Subcutaneous adipose tissue (tissue), 4 donors: ENCODE data around the gene HOXB13. TPM values are rescaled to one million over a fixed set of nuclear protein-coding genes. Genes with fewer than 3 reads are reported as not detected.

Experiments used
- total RNA-seq, 4 donors: library from RNA; depleted of rRNA; stranded (reverse); fragments of >200 nt; gene quantifications; one replicate each; pipeline ENCODE4 v1.1.0, GENCODE V29; 2016
- TF ChIP-seq, protein P1 (sequence below): fragments of 450-650 bp; IDR thresholded peaks from one replicate; pipeline ENCODE4 v1.5.1; 2016; ENCODE audit warnings: low read depth, mild to moderate bottlenecking, control low read depth, antibody characterized with exemption, moderate library complexity

HOXB13 gene
- total RNA-seq, 4 donors from 2014 or later, result 0.44 to 0.85 (median 0.62) TPM

DNA sequence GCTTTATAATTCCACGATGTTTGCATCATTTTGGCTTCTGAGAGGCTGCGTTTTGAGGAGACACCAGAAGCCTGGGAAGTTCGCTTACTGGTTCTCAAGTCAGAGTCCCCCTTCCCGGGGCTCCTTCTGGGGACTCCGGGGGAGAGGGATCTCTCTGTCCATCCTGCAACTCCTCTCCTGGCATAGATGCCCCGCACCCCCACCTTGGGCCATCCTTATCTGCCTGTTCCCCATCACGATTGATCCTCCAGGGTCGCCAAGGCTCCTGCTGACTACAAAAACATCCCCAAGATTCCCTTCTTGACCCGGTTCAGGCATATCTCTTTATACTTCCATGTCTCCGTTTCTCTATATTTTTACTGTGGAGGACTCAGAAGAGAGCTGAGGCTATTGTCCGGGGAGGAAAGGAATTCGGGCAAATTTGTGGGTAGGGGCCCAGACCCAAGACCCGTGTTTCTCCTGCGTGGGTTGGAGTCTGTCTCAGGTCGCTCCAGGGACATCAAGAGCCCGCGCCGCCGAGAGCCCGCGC is 18.4 kb upstream of the HOXB13 start:
- TF ChIP-seq, protein P1, sequence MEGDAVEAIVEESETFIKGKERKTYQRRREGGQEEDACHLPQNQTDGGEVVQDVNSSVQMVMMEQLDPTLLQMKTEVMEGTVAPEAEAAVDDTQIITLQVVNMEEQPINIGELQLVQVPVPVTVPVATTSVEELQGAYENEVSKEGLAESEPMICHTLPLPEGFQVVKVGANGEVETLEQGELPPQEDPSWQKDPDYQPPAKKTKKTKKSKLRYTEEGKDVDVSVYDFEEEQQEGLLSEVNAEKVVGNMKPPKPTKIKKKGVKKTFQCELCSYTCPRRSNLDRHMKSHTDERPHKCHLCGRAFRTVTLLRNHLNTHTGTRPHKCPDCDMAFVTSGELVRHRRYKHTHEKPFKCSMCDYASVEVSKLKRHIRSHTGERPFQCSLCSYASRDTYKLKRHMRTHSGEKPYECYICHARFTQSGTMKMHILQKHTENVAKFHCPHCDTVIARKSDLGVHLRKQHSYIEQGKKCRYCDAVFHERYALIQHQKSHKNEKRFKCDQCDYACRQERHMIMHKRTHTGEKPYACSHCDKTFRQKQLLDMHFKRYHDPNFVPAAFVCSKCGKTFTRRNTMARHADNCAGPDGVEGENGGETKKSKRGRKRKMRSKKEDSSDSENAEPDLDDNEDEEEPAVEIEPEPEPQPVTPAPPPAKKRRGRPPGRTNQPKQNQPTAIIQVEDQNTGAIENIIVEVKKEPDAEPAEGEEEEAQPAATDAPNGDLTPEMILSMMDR, result no peak

DNA sequence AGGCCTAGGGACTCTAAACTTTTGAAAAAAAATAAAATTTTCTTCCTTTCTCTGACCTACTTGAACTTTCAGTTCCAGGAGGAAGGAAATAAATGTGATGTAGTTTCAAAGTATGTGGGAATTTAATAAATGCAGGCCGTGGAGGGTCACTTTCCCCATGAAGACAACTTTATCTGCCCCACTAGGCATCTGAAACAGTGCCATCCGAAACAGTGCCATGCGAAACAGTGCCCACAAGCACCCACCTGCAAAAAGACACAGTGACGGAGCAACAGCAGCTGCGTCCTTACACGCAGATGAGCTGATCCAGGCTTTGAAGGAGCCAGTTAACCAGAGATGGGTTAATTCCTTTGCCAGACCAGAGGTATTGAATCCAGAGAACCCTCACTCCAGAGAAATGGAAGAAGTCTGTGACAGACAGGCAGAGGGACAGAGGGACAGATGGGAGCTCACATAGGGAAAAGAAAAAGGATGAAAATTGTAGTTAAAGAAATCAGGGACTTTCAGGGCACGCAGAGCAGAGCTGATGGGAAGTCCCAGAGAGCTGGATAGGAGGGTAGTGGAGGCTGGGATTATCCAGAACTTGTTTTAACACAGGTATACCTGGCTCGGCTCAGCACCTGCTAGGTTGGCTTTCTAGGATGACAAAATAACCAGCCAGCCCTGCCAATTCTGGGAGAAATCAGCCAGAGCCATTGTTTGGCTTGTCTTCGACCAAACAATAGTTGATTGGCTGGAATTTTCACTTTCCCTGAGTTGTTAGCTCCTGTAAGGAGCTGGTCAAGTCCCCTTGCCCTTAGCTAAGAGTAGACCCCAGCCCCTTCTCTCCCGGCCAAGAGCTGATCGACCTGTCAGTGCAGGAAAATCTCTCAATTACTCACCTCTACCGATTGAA is 17.1 kb upstream of the HOXB13 start:
- TF ChIP-seq, protein P1, result no peak

DNA sequence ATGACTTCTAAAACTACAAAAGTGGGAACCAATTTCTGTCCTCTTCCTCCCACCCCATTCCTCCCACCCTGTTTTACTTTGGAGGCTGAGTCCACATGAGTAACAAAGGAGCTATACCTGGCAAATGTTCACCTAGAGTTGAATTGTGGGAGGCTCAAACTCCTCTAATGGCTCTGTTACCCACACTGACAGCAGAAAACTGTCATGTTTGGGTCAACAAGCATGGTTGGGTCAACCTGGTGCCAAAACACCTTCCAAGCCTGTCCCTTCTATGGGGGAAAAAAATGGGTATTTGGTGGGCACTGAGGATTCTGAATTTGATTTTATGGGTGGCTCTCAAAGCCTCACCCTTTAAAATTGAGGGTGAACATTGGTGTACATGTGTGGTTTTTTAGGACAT is 12.0 kb upstream of the HOXB13 start:
- TF ChIP-seq, protein P1, result no peak

DNA sequence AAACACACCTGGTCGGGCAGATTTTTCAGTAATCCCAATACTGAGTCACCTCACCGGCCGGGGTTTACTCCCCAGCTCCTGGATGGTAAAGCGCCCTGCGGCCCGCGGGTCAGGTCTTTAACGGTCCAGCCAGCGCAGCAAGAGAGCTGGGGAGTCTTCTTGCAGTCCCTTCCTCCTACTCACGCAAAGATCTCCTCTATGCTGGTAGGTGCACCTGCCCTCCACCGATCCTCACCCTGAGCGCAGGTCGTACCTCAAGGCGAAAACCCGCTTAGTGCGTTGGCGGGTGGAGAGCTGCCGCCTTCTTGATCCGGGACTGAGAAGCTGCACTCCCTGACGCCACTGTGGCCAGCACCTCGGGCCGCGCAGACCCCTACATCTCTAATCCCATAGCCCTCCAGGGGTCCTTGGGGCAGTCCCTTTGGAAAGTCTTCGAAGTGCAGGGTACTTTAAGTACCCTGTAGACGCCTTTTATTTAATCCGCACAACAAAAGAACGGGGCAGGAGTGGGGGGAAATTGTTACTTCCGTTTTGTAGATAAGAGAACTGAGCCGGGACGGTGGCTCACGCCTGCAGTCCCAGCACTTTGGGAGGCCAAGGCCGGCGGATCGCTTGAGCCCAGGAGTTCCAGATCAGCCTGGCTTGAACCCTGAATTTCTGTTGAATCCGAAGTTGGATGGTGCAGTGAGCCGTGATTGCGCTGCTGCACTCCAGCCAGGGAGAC is 10.4 kb upstream of the HOXB13 start:
- TF ChIP-seq, protein P1, result no peak

DNA sequence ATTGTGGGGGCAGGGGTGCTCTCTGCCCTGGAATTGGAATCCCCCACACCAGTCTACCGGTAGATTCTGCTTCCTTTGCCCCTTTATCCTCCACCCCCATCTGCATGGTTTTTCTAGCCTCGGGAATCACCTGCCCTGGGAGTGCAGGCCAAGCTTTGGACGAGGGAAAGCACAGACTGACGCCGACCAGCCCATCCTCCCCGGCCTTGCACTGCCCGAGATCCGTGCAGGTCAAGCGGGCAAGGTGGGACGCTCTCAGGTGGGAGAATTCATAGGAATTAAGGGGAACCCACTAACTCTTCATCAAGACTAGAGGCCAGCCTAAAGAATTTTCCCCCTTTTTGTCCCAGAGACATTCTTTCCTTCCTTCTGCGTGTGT is 9.9 kb upstream of the HOXB13 start:
- TF ChIP-seq, protein P1, result no peak

DNA sequence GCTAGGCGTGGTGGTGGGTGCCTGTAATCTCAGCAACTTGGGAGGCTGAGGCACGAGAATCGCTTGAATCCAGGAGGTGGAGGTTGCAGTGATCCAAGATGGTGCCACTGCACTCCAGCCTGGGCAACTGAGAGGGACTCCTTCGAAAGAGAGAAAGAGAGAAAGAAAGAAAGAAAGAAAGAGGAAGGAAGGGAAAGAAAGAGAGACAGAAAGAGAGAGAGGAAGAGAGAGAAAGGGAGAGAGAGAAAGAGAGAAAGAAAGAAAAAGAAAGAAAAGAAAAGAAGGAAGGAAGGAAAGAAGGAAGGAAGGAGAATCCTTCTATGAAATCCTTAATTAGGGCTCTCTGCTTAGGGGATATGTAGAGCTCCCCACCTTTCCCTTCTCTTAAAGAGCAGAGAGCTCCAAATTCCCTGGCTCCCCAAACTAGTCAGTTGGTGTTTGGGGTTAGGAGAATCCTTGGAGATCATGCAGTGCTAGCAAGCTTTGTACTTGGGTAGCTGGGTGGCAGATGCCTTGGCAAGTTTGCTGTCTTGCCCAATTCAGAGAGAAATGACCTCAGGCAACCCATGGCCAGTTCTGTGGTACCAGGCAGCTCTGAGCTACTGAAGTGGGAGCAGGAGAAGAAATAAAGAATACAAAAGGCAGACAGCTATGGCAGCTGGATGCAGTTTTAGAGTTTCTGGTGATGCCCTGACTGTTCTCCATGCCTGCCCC is 8.9 kb upstream of the HOXB13 start:
- TF ChIP-seq, protein P1, result no peak

DNA sequence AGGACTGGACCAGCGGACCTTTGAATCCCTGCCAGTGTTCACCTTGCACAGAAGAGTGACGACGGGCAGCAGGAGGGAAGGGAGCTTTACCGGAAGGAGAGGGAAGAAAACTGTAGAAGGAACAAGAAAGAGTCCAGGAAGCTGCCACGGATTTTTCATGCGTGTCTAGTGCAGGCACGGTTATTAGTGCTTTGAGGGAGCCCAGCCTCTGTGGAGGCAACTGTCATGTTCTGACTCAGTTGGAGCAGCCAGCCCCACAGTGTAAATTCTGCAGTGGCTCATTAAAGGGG is 6.5 kb upstream of the HOXB13 start:
- TF ChIP-seq, protein P1, result no peak
